Measurements from ENCODE around the gene VTN.

- TF ChIP-seq CTCF (conservative IDR thresholded peaks at IDR 0.05; ENCODE audit: low read depth in 2 of 2) = no peak
- no peak for TF ChIP-seq EZH2phosphoT487 (IDR thresholded peaks at IDR 0.05; ENCODE audit: unreplicated experiment)
- no peak; the same call in 1 of the 2 replicates for TF ChIP-seq POLR2AphosphoS5 (IDR thresholded peaks at IDR 0.05; ENCODE audit: low read depth)
- TF ChIP-seq JUNB (IDR thresholded peaks at IDR 0.05; ENCODE audit: unreplicated experiment) = no peak
- no peak for TF ChIP-seq REST (IDR thresholded peaks at IDR 0.05; ENCODE audit: unreplicated experiment)
- TF ChIP-seq EZH2 (IDR thresholded peaks at IDR 0.05; ENCODE audit: low read depth, unreplicated experiment) = no peak
- TF ChIP-seq CREB1 (CRISPR knock-in tag; IDR thresholded peaks at IDR 0.05; ENCODE audit: low read depth) = no peak
- TF ChIP-seq NANOG (IDR thresholded peaks at IDR 0.05; ENCODE audit: borderline replicate concordance) = no peak
- no peak for TF ChIP-seq ZNF114 (CRISPR knock-in tag; IDR thresholded peaks at IDR 0.05)
Measured at GRCh38 chr17:28317966-28318758, 51.9 kb downstream of the VTN start.

Data from GM23338 (cell line).